Smooth muscle cell (in vitro differentiated cells): ENCODE results near the gene ISG20L2. TPM values are rescaled to one million over a fixed set of nuclear protein-coding genes. Genes with fewer than 3 reads are reported as not detected.

Experiments
- DNase-seq: peaks from one replicate; lab custom pipeline; 2025; ENCODE audit not compliant: unreplicated experiment; lab: John Stamatoyannopoulos, UW
- H2AFZ ChIP-seq: fragments of 200-600 bp; sonication (generic); 2 replicates; pipeline ENCODE4 v1.6.0; 2016; ENCODE audit warnings: antibody characterized with exemption, low read depth, mild to moderate bottlenecking
- H3F3A ChIP-seq: fragments of 200-600 bp; sonication (generic); 2 replicates; pipeline ENCODE4 v1.6.0; 2017; ENCODE audit warnings: antibody characterized with exemption, low read depth
- H3K27ac ChIP-seq: fragments of 200-600 bp; sonication (generic); 2 replicates; pipeline ENCODE4 v1.5.1; 2016; ENCODE audit warnings: low read depth, mild to moderate bottlenecking
- H3K27me3 ChIP-seq: fragments of 200-600 bp; sonication (generic); 2 replicates; pipeline ENCODE4 v1.6.1; 2016; ENCODE audit warnings: low read depth, mild to moderate bottlenecking
- H3K36me3 ChIP-seq: fragments of 200-600 bp; sonication (generic); 2 replicates; pipeline ENCODE4 v1.5.1; 2016; ENCODE audit warnings: low read depth
- H3K4me1 ChIP-seq: fragments of 200-600 bp; sonication (generic); 2 replicates; pipeline ENCODE4 v1.5.1; 2016; ENCODE audit warnings: low read depth
- H3K4me2 ChIP-seq: fragments of 200-600 bp; sonication (generic); 2 replicates; pipeline ENCODE4 v1.6.0; 2016; ENCODE audit warnings: mild to moderate bottlenecking
- H3K4me3 ChIP-seq: fragments of 200-600 bp; sonication (generic); 2 replicates; pipeline ENCODE4 v1.5.1; 2016; ENCODE audit warnings: mild to moderate bottlenecking
- H3K79me2 ChIP-seq: fragments of 200-600 bp; sonication (generic); 2 replicates; pipeline ENCODE4 v1.6.0; 2016; ENCODE audit warnings: low read depth, mild to moderate bottlenecking
- H3K9ac ChIP-seq: fragments of 200-600 bp; sonication (generic); 2 replicates; pipeline ENCODE4 v1.6.0; 2016; ENCODE audit warnings: low read depth
- H3K9me3 ChIP-seq: fragments of 200-600 bp; sonication (generic); replicated peaks from 2 replicates; pipeline ENCODE4 v1.5.1; 2016; ENCODE audit warnings: low read depth
- H4K20me1 ChIP-seq: fragments of 200-600 bp; sonication (generic); 2 replicates; pipeline ENCODE4 v1.6.0; 2016; ENCODE audit warnings: low read depth
- WGBS: methylation state at CpG from one replicate; pipeline ENCODE4 v1.1.7; 2016; ENCODE audit warnings: low lambda C conversion rate; 5-methylcytosine and 5-hydroxymethylcytosine counted together
- polyA plus RNA-seq: library from polyadenylated mRNA; unstranded; fragments of >200 nt; fragmentation: Nextera tagmentation; extraction: Ambion mirVana; gene quantifications from 2 replicates; pipeline ENCODE4 v1.2.1, GENCODE V29; 2016
- total RNA-seq: library from RNA; depleted of rRNA; stranded (reverse); fragments of >200 nt; gene quantifications from 2 replicates; pipeline ENCODE4 v1.2.3, GENCODE V29; 2014
- TF ChIP-seq, protein P1 (sequence below): fragments of 200-600 bp; sonication (generic); IDR thresholded peaks from 2 replicates; pipeline ENCODE4 v1.5.1; 2017; ENCODE audit warnings: borderline replicate concordance, mild to moderate bottlenecking, antibody characterized with exemption; ENCODE audit not compliant: insufficient read depth, poor library complexity, severe bottlenecking

ISG20L2 gene
- total and polyA plus RNA-seq, 2 experiments from 2014 or later: 13.8 to 17.4 TPM

DNA sequence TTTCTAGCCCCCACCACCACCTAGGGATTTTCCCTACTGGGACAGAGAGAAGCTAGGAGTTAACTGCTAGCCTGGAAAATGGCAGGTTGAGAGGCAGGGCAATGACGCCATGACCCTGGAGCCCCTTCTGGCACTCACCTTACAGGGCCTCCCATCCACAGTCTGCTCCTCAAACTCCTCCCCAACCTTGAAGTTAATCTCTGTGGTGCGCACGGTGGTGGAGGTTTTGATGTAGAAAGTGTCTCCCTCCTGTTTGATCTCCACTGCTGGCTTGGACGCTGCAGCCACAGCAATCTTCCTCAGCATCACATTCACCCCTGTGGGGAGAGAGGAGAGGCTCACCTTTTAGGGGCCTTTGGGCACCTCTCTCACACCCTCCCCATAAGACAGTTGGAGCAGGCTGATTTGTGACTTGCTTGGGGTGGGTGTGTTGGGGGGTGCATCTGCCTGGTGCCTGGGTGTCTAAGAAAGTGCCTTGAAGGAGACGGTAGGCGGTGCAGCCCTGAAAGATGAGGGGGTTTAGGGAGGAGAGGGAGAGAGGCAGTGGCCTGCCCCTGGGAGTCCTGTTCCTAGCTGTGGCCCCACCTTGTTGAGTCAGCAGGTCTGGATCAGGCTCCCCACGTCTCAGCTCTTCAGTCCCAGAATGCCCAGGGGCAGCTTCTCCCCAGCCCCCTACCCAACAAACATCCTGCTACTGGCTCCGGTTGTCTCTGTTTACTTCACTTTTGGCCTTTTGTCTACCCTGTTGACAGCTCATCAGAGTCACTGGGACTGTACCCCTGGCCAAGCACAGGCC, 27.6 kb downstream of the ISG20L2 start:
- TF ChIP-seq, protein P1, sequence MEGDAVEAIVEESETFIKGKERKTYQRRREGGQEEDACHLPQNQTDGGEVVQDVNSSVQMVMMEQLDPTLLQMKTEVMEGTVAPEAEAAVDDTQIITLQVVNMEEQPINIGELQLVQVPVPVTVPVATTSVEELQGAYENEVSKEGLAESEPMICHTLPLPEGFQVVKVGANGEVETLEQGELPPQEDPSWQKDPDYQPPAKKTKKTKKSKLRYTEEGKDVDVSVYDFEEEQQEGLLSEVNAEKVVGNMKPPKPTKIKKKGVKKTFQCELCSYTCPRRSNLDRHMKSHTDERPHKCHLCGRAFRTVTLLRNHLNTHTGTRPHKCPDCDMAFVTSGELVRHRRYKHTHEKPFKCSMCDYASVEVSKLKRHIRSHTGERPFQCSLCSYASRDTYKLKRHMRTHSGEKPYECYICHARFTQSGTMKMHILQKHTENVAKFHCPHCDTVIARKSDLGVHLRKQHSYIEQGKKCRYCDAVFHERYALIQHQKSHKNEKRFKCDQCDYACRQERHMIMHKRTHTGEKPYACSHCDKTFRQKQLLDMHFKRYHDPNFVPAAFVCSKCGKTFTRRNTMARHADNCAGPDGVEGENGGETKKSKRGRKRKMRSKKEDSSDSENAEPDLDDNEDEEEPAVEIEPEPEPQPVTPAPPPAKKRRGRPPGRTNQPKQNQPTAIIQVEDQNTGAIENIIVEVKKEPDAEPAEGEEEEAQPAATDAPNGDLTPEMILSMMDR: no peak
- no peak overlapping the region for H3K4me3 ChIP-seq
- WGBS: 89% methylated on average over 8 of the region's 8 CpGs

DNA sequence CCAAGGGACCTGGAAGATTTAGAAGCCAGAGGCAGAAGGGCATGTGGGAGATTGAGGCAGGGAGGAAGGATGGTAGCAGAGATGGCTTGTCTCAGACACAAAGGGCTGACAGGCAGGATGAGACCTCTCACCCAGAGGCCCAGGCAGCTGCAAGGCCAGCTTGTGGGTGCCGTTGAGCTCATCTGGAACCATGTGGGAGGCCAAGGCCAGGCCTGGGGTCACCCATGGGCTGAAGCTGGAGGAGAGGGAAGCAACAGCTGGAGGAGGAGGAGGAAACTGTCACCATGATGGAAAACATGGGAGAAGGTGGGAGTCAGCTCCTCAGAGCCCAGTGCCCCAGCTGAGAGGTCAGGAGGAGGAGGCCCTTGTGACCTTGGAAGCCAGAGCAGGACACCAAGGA, 29.6 kb downstream of the ISG20L2 start:
- Histone ChIP-seq H3K9me3 (no peaks in the 10 kb centered on the region), H3K27me3 (no peaks in the 10 kb centered on the region), H4K20me1 (peaks cover 36% of the 10 kb centered on the region), H3K4me2 (no peak overlapping the region), H3F3A (peaks cover 11% of the 10 kb centered on the region), H3K27ac (no peak overlapping the region), H3K4me1 (peaks cover 18% of the 10 kb centered on the region), H3K79me2 (peaks cover 12% of the 10 kb centered on the region), H2AFZ (no peak overlapping the region), H3K36me3 (no peaks in the 10 kb centered on the region), H3K4me3 (no peak overlapping the region), H3K9ac (no peak overlapping the region)
- TF ChIP-seq, protein P1: no peak
- no peak for DNase-seq
- 100% methylated on average over 1 of the region's 1 CpG for WGBS

More for the DNA sequence above, 27.6 kb downstream of the ISG20L2 start:
- peaks cover 12% of the 10 kb centered on the region for H3K79me2 ChIP-seq
- DNase-seq: no peak
- H3F3A ChIP-seq: peaks cover 6% of the 10 kb centered on the region
- H3K9ac ChIP-seq: no peak overlapping the region
- H2AFZ ChIP-seq: no peak overlapping the region
- no peaks in the 10 kb centered on the region for H3K36me3 ChIP-seq
- H4K20me1 ChIP-seq: peaks cover 43% of the 10 kb centered on the region
- no peaks in the 10 kb centered on the region for H3K27me3 ChIP-seq
- peaks cover 20% of the 10 kb centered on the region for H3K4me1 ChIP-seq
- no peaks in the 10 kb centered on the region for H3K9me3 ChIP-seq
- no peak overlapping the region for H3K27ac ChIP-seq
- H3K4me2 ChIP-seq: no peak overlapping the region

DNA sequence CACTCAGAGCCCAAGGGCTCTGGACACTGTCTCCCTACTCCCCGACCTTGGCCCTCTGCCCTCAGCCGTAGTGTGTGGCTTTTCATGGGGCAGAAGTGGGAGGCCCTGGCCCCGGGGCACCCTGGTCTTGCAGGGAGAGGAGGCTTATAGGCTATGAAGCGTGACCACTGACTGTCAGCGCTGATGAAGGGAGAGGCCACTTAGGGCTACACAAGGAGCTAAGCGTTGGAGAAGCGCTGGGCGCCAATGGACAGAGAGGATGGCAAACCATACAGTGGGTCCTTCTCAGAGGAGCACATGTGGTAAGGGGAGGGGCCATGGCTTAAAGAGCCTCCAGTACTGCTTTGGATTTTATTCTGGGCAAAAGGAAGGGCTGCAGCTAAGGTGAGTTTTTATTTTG, 31.1 kb downstream of the ISG20L2 start:
- Histone ChIP-seq H3K79me2 (no peaks in the 10 kb centered on the region), H3F3A (peaks cover 11% of the 10 kb centered on the region), H3K27me3 (no peaks in the 10 kb centered on the region), H3K9me3 (no peaks in the 10 kb centered on the region), H4K20me1 (peaks cover 21% of the 10 kb centered on the region), H3K9ac (no peak overlapping the region), H3K4me3 (no peak overlapping the region), H2AFZ (no peak overlapping the region), H3K4me1 (peaks cover 19% of the 10 kb centered on the region), H3K4me2 (no peak overlapping the region), H3K27ac (no peak overlapping the region), H3K36me3 (no peaks in the 10 kb centered on the region)
- TF ChIP-seq, protein P1: no peak
- no peak for DNase-seq
- WGBS: 89% methylated on average over 8 of the region's 8 CpGs

DNA sequence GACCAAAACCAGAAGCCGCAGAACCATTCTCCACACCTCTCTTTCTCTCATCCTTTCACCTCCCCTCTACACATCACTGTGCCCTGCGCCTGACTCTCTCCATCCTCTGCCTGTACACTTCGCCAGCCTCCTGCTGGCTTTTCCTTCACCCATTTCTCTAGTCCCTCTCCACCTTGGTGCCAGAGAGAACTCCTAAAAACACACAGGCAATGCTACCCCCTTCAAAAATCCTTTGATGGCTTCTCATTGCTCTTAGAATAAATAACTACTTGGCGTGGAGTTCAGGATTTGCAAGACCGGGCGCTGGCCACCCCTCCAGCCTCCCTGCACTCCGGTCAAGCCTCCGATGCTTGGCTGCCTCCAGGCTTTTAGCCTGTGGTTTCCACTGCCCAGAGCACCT, 31.8 kb downstream of the ISG20L2 start:
- no peak overlapping the region for H2AFZ ChIP-seq
- no peak overlapping the region for H3K9ac ChIP-seq
- no peak for DNase-seq
- H3F3A ChIP-seq: peaks cover 11% of the 10 kb centered on the region
- no peaks in the 10 kb centered on the region for H3K79me2 ChIP-seq
- no peaks in the 10 kb centered on the region for H3K9me3 ChIP-seq
- H3K27ac ChIP-seq: no peak overlapping the region
- no peak overlapping the region for H3K4me3 ChIP-seq
- TF ChIP-seq, protein P1: no peak
- H3K4me1 ChIP-seq: peaks cover 26% of the 10 kb centered on the region
- WGBS: 92% methylated on average over 8 of the region's 8 CpGs
- no peaks in the 10 kb centered on the region for H3K36me3 ChIP-seq
- H3K4me2 ChIP-seq: no peak overlapping the region
- H4K20me1 ChIP-seq: peaks cover 13% of the 10 kb centered on the region
- H3K27me3 ChIP-seq: no peaks in the 10 kb centered on the region
